Ramos (cell line): Measurements from ENCODE around the gene PLCB3.
"Not testable (repeated sequence)": the region's sequence is repeated elsewhere in the genome, so short reads cannot be mapped to it uniquely, and the experiment has no call there.

ENCODE experiments used
- in situ Hi-C: fragments of 300-500 bp; cut with MboI; formaldehyde crosslinking; loops from one replicate; pipeline ENCODE4 v1.14.3; 2022; ENCODE audit warnings: low sequenced_read_pairs; ENCODE audit not compliant: unreplicated experiment

Gene PLCB3

DNA sequence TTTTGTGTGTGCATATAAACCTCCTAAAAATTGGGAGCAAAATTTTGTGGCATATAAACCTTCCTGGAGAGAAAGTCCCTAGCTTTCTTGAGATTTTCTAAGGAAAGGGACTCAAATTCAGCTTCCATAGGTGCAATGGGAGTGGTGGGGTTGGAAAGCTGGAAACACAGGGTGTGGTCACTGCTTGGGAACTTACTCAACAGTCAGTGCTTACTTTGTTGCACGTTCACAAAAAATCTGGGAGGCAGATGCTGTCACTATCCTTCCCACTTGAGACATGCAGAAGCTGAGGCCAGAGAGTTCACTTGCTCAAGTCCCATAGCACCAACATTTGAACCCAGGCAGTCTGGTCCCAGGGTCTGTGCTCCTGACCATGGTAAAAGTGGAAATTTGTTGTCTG, 44.9 kb downstream of the PLCB3 start:
- in situ Hi-C loops = loop anchor here (10.0 kb wide), 1 partner anchor 301 kb away; no protein-coding TSS in a partner anchor

DNA sequence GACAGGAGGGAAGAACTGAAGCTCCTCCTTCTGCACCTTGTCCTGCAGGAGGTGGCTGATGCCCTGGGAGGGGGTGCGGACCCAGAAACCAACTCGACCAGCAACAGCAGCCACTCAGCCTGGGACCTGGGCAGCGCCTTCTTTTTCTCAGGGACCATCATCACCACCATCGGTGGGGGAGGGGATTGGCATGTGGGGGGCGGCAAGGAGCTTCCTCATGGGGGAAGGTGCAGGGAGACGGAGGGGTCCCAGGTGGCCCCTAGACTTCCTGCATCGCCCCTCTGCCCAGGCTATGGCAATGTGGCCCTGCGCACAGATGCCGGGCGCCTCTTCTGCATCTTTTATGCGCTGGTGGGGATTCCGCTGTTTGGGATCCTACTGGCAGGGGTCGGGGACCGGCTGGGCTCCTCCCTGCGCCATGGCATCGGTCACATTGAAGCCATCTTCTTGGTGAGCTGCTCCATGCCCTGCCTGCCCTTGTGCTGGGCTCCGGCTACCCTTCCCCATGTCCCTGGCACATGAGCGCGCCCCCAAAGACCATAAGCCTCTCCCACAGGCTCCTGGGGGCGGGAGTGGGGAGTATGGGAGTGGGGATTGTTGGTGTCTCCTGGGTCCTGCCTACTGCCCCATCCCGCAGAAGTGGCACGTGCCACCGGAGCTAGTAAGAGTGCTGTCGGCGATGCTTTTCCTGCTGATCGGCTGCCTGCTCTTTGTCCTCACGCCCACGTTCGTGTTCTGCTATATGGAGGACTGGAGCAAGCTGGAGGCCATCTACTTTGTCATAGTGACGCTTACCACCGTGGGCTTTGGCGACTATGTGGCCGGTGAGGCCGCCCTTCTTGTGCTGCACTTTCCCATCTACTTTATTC, 45.7 kb downstream of the PLCB3 start:
- in situ Hi-C loops = loop anchor here (10.0 kb wide), 1 partner anchor 302 kb away; no protein-coding TSS in a partner anchor

DNA sequence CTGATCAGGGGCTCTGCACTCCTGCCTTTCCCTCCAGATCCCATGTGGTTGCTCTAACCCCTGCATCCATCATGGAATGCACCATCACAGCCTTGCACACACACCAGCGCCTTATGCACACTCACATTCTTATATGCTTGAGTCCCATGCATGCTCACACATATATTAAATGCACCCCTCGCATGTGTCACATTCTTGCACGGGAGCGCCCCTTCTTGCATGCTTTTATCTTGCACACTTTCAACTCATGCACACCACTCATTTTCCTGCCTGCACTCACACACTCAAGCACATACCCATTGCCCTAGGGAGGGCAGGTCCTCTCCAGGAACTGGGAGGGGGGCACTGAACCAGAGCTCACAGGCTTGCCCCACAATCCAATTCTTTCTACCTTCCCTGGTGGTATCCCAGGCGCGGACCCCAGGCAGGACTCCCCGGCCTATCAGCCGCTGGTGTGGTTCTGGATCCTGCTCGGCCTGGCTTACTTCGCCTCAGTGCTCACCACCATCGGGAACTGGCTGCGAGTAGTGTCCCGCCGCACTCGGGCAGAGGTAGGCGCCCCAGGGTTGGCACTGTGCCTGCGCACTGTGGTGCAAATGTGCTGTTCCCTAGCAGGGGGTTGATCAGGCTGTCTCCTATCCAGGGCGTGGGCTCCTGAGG, 46.5 kb downstream of the PLCB3 start:
- in situ Hi-C loops = loop anchor here (10.0 kb wide), 1 partner anchor 303 kb away; no protein-coding TSS in a partner anchor

DNA sequence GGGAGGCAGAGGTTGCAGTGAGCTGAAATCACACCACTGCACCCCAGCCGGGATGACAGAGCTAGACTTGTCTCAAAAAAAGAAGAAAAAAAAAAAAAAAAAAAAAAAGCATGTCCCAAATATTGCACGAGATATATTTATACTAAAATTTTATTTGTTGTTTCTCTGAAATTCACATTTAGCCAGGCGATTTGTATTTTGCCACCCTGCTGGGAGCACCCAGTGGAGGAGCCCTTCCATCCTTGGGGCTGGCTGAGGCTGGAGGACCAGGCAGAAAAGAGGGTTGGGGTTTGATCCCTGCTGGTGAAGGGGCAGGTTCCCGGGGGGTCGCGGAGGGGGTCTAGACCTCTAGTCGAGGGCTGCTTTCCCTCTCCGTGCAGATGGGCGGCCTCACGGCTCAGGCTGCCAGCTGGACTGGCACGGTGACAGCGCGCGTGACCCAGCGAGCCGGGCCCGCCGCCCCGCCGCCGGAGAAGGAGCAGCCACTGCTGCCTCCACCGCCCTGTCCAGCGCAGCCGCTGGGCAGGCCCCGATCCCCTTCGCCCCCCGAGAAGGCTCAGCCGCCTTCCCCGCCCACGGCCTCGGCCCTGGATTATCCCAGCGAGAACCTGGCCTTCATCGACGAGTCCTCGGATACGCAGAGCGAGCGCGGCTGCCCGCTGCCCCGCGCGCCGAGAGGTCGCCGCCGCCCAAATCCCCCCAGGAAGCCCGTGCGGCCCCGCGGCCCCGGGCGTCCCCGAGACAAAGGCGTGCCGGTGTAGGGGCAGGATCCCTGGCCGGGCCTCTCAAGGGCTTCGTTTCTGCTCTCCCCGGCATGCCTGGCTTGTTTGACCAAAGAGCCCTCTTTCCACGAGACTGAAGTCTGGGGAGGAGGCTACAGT, 47.9 kb downstream of the PLCB3 start:
- in situ Hi-C loops = loop anchor here (10.0 kb wide), 1 partner anchor 304 kb away; no protein-coding TSS in a partner anchor

DNA sequence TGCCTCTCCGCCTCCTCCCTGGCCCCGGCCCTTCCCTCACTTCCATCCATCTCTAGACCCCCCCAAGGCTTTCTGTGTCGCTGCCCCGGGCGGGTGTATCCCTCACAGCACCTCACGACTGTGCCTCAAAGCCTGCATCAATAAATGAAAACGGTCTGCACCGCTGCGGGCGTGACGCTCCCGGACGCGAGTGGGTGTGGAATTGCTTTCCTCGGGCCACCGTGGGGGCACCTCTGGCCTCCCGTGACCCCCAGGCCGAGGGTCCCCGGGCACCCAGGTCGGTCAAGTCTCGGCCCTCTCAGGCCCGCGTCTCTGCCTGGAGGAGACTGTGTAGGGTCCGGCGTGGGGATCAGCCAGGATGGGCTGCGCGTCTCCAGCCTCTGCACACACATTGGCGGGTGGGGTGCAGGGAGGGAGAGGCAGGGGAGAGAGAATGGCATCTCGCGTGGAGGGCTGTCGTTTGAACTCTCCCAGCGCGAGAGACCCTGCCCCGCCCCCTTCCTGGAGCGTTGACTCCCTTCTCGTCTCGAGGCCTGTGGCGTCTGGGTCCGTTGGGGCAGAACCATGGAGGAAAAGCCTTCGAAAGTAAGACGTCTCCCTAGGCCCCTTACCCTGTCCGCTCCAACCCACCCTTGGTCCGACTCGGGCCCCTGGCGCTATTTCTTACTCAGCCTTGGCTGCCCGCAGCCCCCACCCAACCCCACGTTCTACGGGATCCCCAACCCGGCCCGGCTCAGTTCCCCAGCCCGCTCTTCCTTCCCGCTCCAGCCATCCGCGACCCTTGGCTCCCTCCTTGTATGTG, 48.7 kb downstream of the PLCB3 start, which contains the start of gene CATSPERZ:
CATSPERZ (plus strand) TSS at position 512 of the 802 bp plus-strand sequence; CDS start at position 565, 53 bp downstream.
- in situ Hi-C loops = loop anchor here (5.0 to 10.0 kb wide), 2 partner anchors 98 to 305 kb away; no protein-coding TSS in a partner anchor

DNA sequence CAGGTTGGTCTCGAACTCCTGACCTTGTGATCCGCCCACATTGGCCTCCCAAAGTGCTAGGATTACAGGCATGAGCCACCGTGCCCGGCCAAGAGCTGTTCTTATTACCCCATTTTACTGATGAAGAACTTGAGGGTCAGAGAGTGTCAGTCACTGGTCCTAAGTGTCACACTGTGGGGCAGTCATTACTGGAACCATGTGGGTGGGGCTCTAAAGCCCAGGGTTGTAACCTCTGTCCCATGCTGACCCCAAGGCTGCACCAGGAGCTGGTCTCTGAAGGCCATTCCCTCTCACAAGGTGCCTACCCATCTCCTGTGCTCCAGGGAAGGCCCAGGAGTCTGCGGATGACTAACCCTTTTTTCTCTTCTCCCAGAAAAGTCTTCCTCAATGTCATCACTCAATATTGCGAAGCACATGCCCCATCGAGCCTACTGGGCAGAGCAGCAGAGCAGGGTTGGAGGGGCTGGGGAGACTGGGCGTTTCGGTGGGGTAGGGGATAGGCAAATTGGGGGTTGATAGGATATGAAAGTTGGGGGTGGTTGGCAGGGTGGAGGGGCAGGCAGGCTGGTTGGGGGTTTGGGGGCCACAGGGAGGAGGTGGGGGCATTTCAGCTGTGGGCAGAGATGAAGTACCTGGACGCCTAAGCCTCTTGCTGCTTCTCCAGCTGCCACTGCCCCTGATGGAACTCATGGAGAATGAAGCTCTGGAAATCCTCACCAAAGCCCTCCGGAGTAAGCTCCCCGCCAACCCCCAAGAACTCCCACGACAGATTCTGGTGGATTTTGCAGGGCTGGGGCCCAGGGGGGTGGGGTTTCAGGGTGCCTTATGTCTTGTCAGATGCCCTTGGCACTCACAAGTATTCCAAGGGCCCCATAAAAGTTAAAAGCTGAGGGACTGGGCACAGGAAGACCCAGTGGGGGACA, 52.0 kb downstream of the PLCB3 start:
- in situ Hi-C loops = loop anchor here (5.0 kb wide), 1 partner anchor 101 kb away; no protein-coding TSS in a partner anchor

DNA sequence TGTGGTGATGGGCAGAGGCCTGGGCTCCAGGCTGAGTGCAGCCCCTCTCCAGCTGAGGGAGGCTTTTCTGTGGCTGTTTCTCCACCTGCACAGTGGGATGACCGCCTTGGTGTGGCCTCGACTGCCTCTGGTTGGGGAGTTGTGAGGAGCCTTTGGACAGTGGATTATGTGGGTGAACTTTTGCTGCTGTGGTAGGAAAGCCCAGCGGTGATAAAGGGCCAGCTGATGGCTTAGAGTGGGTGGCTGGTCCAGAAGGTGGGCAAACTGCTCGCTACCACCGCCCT, 52.6 kb downstream of the PLCB3 start:
- in situ Hi-C loops = loop anchor here (5.0 kb wide), 1 partner anchor 102 kb away; no protein-coding TSS in a partner anchor

DNA sequence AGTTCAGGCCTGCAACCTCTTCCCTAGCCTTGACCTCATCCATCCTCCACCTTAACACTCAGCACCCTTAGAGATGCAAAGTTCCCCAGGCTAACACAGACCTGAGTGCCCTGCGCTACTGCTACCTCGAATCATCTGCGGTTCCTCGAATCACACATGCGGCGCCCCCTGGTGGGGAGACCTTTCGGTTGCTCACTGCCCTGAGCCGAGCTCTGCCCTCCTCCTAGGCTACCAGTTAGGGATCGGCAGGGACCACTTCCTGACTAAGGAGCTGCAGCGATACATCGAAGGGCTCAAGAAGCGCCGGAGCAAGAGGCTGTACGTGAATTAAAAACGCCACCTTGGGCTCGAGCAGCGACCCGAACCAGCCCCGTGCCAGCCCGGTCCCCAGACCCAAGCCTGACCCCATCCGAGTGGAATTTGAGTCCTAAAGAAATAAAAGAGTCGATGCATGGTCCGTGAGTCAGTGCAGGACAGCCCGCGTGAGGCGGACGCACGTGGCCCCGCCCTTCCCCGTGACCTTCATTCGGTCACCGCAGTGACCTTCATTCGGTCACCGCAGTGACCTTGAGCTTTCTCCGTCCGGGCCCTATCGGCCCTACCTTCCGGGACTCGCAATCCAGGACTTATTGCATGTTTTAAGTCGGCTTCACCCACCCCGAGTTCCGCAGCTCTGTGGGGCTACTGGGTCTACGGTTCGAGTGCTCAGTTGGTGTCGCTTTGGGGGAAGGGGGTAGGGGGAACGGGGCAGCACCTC, 53.2 kb downstream of the PLCB3 start:
- in situ Hi-C loops = loop anchor here (5.0 kb wide), 1 partner anchor 102 kb away; no protein-coding TSS in a partner anchor

DNA sequence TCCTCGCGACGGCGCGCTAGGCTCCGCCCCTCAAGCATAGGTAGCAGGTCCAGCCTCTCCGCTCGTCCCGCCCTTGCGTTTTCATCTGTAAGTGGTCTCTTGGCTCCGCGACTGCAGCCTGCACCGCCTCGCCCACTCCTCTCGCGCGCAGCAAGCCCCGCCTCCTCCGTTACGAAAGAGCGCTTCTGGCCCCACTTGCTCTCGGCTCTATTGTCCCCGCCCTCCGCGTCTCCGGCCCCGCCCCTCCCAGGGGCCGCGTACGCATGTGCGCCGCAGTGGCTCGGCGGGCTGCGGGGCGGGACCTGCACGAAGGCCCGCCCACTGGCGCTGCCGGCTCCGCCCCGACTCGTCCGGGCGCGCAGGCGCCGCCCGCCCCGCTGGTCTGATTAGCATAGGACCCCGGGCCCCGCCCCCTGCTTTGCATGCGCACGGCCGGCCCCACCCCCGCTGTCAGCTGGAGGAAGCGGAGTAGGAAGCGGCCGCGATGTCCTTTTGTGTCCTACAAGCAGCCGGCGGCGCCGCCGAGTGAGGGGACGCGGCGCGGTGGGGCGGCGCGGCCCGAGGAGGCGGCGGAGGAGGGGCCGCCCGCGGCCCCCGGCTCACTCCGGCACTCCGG, 53.9 kb downstream of the PLCB3 start, which contains the start of gene ESRRA:
ESRRA (plus strand) TSS at position 450 of the 616 bp plus-strand sequence. CDS start 1,656 bp downstream, outside the sequence.
- in situ Hi-C loops = no loop called here

DNA sequence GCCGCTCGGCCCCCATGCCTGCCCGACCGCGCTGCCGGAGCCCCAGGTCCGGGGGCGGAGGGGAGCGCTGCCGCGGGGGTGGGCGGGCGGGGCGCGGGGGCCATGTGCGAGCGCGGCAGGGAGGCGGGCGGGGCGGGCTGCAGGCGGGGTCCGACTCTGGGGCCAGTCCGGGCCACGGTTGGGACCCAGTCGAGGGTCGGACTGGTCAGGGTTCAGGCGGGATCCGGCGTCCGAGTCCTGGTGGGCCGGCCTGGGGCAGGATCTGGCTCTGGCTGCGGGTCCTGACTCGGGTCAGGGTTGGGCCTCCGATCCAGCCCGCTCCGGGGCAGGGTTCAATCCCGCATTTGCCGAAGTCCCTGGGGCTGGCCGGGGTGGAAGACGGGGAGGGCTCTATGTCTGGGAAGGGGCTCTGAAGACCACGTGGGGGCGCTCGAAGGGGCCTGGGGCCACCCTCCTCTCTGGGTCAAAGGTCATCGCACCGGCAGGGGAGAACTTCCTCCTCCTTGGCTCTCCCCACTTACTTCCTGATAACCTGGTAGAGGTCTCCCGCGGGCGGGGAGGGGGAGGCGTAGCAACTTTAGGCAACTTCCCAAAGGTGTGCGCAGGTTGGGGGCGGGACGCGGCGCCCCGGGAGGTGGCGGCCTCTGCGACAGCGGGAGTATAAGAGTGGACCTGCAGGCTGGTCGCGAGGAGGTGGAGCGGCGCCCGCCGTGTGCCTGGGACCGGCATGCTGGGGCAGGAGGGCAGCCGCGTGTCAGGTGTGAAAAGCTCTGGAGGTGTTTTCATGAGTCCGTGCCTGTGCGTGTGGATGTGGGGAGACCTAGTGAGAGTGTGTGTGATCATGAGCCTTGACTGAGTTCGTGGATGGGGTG, 54.6 kb downstream of the PLCB3 start:
- in situ Hi-C loops = no loop called here

DNA sequence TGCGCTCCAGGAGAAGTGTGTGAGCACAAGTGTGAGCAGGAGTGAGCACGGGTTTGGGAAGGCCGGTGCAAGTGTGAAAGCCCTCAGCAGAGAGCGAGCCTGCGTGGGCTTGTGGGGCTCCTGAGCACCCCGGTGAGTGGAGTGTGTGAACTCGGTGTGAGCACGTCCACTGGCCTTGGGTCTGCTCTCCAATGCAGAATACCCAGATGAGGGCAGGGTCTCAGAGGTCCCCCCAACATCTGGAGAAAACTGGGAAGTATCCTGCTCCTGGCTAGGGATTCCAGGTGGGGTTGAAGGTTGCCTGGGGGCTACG, 55.2 kb downstream of the PLCB3 start:
- in situ Hi-C loops = no loop called here

DNA sequence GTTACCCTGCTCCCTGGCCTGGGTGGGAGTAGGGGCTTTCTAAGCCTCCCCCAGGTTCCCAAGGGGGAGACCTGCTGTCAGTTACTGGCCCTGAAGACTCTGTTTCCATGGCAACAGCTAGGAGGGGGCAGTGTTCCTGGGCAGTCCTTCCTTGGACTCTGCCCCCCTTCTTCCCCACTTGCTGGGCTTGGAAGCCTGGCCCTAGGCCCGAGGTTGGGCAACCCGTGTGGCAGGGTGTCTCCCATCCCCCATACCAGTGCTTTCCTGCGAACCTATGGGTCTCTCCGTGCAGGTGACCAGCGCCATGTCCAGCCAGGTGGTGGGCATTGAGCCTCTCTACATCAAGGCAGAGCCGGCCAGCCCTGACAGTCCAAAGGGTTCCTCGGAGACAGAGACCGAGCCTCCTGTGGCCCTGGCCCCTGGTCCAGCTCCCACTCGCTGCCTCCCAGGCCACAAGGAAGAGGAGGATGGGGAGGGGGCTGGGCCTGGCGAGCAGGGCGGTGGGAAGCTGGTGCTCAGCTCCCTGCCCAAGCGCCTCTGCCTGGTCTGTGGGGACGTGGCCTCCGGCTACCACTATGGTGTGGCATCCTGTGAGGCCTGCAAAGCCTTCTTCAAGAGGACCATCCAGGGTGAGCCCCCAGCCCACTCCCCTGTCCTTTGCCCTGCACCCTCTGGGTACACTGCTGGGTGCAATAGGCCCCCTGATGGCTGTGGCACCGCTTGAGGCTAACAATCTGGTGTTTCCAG, 55.7 kb downstream of the PLCB3 start:
- in situ Hi-C loops = no loop called here

DNA sequence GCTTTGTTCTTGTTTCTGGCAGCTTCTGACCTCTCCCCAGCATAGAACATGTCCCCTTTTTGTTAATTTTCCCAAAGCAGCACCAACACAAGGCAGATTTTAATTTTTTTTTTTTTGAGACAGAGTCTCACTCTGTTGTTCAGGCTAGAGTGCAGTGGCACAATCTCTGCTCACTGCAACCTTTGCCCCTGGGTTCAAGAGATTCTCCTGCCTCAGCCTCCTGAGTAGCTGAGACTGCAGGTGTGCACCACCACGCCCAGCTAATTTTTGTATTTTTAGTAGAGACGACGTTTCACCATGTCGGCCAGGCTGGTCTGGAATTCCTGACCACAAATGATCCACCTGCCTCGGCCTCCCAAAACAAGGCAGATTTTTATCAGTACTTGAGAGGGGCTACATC, 56.5 kb downstream of the PLCB3 start:
- in situ Hi-C loops = not testable (repeated sequence)

DNA sequence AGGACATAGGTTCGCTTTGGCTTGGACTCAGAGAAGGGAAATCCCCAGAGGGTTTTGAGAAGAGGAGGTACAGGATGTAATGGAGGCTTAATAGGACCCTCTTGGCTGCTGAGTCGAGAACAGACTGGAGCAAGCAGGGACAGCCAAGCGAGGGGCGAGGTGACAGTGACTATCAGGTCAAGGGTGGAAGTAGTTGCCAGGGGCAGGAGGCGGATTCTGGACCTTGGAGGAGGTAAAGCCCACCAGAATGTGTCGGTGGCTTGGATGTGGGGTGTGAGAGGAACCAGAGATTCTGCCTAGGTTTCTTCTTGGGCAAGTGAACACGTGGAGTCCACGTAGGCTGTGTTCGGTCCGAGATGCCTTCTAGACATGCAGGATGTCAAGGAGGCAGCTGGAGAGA, 61.6 kb downstream of the PLCB3 start:
- in situ Hi-C loops = no loop called here

DNA sequence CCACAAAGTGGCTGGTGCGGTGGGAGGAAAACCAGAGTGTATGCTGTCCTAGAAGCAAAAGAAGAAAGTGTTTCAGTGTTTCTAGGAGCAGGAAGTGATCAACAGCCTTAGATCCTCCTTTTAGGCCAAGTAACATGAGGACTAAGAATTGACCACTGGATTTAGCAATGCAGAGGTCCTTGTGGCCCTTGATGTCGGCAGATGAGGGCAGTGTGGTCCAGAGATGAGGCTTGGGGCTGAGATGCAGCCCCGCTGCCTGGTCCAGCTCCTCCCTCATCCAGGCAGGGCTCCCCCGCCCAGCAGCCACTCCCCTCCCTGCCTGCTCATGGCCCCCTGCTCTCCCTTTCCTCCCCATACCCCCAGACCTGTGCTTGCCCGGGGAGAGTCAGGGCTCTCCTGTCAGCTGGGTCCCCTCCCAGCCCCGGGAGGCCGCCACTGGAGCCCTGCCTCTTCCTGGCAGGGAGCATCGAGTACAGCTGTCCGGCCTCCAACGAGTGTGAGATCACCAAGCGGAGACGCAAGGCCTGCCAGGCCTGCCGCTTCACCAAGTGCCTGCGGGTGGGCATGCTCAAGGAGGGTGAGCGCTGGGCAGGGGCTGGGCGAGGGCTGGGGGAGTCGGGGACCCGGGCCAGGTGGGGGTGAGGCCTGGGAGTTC, 62.3 kb downstream of the PLCB3 start:
- in situ Hi-C loops = no loop called here
